Duodenal mucosa (tissue), 2 donors: ENCODE results near the gene CRHBP.

Experiments used
- H3K27ac ChIP-seq: one replicate; pipeline ENCODE4 v1.7.0; 2013; ENCODE audit warnings: low read depth, low read length
- H3K27me3 ChIP-seq, 2 donors: one replicate each; pipeline ENCODE4 v1.7.0; 2013; ENCODE audit warnings: low read length in 2 of 2, control low read depth in 1 of 2; ENCODE audit not compliant: insufficient read depth in 2 of 2, control insufficient read depth in 1 of 2
- H3K36me3 ChIP-seq, 2 donors: one replicate each; pipeline ENCODE4 v1.7.0; 2013; ENCODE audit warnings: low read length in 2 of 2, control low read depth in 1 of 2; ENCODE audit not compliant: insufficient read depth in 2 of 2, control insufficient read depth in 1 of 2
- H3K4me1 ChIP-seq, 2 donors: one replicate each; pipeline ENCODE4 v1.7.0; 2013; ENCODE audit warnings: low read length in 2 of 2, control low read depth in 1 of 2; ENCODE audit not compliant: insufficient read depth in 2 of 2, control insufficient read depth in 1 of 2
- H3K4me3 ChIP-seq, 2 donors: one replicate each; pipeline ENCODE4 v1.7.0; 2013; ENCODE audit warnings: low read length in 2 of 2, low read depth in 1 of 2
- H3K9ac ChIP-seq, 2 donors: one replicate each; pipeline ENCODE4 v1.7.0; 2013; ENCODE audit warnings: low read length in 2 of 2, low read depth in 1 of 2
- H3K9me3 ChIP-seq, 2 donors: one replicate each; pipeline ENCODE4 v1.7.0; 2013; ENCODE audit warnings: low read length in 2 of 2, control low read depth in 1 of 2; ENCODE audit not compliant: control insufficient read depth in 1 of 2

The CRHBP gene

DNA sequence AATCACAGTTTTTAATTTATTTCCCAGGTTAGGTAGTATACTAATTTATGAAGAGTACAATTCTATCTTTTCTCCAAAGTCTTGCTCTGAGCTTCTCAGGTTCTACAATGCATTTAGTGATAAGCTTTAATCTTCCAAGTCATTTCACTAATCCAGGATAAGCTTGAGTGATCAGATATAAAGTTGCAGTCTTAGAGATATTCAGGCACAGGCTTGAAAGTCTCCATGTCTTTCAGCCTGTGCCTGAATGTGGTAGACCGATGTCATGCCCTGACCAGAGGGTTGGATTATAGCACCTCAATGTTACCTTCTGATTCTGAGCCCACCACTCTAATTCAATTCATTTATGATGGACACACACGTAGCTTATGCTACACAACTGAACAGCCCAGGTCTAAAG, 3.2 kb downstream of the CRHBP start:
- H3K9ac ChIP-seq, result no peak overlapping the region
- H3K36me3 ChIP-seq, result no peaks in the 10 kb centered on the region
- H3K9me3 ChIP-seq, result no peaks in the 10 kb centered on the region
- no peak overlapping the region for H3K27ac ChIP-seq
- peaks cover 14 to 35% of the 10 kb centered on the region in 2 donors for H3K27me3 ChIP-seq
- H3K4me1 ChIP-seq, result no peaks in the 10 kb centered on the region
- no peak overlapping the region for H3K4me3 ChIP-seq

DNA sequence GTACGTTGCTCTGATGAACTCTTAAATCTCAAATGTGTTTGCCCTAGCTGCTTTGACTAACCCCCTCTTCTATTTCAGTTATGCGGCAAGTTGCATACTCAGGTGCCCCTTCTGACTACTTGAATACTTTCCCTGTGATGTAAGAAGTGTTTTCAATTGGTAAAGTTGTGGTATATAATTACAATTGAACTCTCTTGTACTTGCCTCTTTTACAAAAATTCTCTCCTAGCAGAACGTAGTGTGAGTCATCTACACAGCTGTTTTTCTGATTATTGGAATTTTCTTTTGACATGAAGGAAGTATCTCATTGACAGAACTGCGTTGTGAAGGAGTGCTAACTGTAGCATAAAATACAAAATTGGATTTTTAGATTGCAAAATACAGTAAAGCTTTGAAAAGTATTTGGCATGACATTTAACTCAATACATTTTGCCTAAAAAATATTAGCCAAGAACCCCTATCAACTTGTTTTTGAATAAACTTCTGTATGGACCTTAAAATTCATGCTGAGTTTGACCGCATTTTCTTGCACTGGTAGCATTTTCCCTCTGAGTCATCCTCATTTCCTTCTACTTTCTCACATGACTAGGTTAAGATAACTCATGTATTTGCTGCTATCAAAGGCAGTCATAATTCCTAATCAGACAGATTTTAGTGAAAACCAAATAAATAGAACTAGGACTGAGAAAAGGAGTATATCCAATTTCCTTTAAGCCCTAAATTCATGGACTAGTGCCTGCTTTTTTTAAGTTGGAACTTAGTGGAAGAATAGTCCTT, 6.3 kb downstream of the CRHBP start:
- no peak overlapping the region for H3K4me3 ChIP-seq
- H3K27me3 ChIP-seq, result peaks cover 5 to 11% of the 10 kb centered on the region in 2 donors
- H3K9me3 ChIP-seq, result no peaks in the 10 kb centered on the region
- H3K9ac ChIP-seq, result no peak overlapping the region
- H3K27ac ChIP-seq, result no peak overlapping the region
- H3K36me3 ChIP-seq, result no peaks in the 10 kb centered on the region
- no peaks in the 10 kb centered on the region for H3K4me1 ChIP-seq

DNA sequence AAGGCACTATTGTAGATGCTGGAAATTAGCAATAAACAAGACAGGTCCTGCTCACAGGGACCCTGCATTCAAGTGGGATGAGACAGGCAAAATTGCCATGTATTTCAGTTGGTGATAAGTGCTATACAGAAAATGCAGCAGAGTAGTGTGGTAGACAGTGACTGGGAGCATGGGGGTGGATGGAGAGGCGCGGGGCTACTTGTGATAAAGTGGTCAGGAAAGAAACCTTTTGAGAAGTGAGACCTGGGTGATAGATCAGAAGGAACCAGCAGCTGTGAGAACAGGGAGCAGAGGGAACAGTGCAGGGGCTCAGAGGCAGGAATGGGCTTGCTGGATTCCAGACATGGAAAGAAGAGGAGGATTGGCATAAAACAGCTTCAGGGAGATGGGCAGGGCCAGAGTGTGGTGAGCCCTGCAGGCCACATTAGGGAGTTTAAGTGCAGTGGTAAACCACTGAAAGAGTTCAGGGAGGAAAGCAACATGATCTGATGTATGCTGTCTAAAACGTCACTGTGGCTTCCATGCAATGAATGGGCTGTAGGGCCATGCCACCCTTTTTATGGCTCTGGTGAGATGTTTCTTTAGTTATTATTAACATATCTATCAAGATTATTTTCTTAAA, 7.3 kb downstream of the CRHBP start:
- Histone ChIP-seq H3K9me3 (no peaks in the 10 kb centered on the region), H3K9ac (no peak overlapping the region), H3K4me3 (no peak overlapping the region), H3K27ac (no peak overlapping the region), H3K36me3 (no peaks in the 10 kb centered on the region), H3K27me3 (peaks cover 0 to 3% of the 10 kb centered on the region in 2 donors), H3K4me1 (no peaks in the 10 kb centered on the region)

DNA sequence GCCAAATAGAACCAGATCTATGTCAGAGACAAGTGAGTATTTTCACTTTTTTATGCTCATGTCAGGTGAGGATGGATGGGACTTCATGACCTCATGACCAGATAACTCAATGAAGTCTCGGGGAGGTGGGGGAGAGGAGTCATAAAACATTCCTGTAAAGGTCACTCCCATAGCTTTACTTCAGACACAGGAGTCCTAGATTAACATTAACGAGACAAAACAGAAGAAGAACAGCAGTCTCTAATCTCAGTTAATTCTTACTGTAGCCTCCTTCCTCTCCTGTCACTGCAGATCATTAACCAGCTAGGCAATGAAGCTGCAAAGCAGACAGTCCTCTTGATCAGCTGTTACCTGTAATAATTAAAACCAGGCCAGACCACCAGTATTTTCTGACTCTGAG, 11.2 kb downstream of the CRHBP start:
- Histone ChIP-seq H3K4me1 (no peaks in the 10 kb centered on the region), H3K27ac (no peak overlapping the region), H3K4me3 (no peak overlapping the region), H3K9ac (no peak overlapping the region), H3K9me3 (no peaks in the 10 kb centered on the region), H3K27me3 (no peaks in the 10 kb centered on the region), H3K36me3 (no peaks in the 10 kb centered on the region)

DNA sequence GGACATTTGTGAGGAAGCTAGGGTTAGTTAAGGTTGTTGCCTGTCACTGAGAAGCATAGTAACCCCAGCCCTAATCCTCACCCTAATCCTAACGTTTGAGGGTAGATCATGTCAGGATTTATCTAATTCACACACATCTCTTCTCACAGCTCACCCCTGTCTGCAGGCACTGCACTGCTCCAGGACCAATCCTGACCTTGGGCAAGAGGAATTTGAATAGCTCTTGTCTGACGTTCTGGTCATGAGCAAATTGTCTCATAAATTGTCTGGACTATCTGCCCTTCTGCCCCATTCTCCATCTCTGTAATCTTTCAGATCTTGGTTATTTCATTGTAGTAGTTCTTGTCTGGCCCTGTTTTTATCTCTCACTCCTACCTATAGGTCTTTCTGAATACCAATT, 18.7 kb downstream of the CRHBP start:
- H3K36me3 ChIP-seq, result no peaks in the 10 kb centered on the region
- no peak overlapping the region for H3K27ac ChIP-seq
- no peaks in the 10 kb centered on the region for H3K9me3 ChIP-seq
- no peaks in the 10 kb centered on the region for H3K27me3 ChIP-seq
- H3K4me3 ChIP-seq, result no peak overlapping the region
- H3K4me1 ChIP-seq, result no peaks in the 10 kb centered on the region
- H3K9ac ChIP-seq, result no peak overlapping the region

DNA sequence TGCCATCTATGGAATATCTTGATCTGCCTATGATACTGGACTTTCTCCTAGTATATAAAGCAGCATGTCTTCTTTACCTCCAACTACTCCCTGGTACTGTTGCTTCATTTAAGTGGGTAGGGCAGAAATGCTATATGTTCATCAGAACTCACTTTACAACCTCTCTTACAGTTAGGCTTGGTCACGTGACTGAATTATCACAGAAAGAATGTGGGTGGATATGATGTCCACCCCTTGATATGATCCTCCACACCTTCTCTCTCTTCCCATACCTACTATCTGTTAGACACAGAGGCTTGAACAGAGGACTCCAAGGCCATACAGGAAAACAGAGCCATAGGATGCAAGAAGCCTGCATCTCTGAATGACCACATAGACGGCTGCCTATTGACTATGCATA, 19.8 kb downstream of the CRHBP start:
- Histone ChIP-seq H3K4me3 (no peak overlapping the region), H3K27me3 (no peaks in the 10 kb centered on the region), H3K9ac (no peak overlapping the region), H3K4me1 (no peaks in the 10 kb centered on the region), H3K9me3 (no peaks in the 10 kb centered on the region), H3K36me3 (no peaks in the 10 kb centered on the region), H3K27ac (no peak overlapping the region)

DNA sequence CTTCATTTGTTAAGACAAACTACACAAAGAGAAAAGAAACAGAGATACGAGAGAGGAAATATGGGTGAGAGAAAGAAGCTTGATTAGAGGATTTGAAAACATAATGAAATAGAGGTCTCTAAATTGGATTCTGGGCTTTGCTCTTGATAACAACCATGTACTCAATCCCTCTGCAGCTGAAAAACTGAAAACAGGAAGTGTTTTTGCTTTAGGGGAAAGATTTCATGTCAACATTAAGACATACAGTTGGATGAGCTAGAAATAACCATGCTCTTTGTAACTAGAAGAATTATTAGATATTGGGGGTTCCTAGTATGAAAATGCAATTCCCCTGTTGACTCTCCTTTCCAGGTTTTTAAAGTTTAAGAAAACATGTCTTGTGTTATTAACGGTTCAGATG, 21.9 kb downstream of the CRHBP start:
- Histone ChIP-seq H3K27ac (no peak overlapping the region), H3K27me3 (no peaks in the 10 kb centered on the region), H3K4me3 (no peak overlapping the region), H3K36me3 (no peaks in the 10 kb centered on the region), H3K9me3 (no peaks in the 10 kb centered on the region), H3K9ac (no peak overlapping the region), H3K4me1 (no peaks in the 10 kb centered on the region)

DNA sequence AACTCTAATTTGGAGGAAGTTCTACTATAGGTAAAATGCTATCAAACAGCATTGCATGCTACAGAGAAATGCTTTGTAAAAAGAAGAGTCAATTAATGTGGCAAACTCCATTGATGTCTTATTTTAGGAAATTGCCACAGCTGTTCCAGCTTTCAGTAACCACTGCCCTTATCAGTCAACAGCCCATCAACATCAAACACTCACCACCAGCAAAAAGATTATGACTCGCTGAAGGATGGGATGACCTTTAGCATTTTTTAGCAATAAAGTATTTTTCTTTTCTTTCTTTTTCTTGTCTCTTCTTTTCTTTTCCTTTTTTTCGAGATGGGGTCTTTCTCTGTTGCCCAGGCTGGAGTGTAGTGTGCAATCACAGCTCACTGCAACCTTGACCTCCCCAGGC, 26.0 kb downstream of the CRHBP start:
- no peak overlapping the region for H3K27ac ChIP-seq
- H3K9me3 ChIP-seq, result no peaks in the 10 kb centered on the region
- H3K36me3 ChIP-seq, result no peaks in the 10 kb centered on the region
- no peaks in the 10 kb centered on the region for H3K4me1 ChIP-seq
- H3K9ac ChIP-seq, result no peak overlapping the region
- no peak overlapping the region for H3K4me3 ChIP-seq
- no peaks in the 10 kb centered on the region for H3K27me3 ChIP-seq

DNA sequence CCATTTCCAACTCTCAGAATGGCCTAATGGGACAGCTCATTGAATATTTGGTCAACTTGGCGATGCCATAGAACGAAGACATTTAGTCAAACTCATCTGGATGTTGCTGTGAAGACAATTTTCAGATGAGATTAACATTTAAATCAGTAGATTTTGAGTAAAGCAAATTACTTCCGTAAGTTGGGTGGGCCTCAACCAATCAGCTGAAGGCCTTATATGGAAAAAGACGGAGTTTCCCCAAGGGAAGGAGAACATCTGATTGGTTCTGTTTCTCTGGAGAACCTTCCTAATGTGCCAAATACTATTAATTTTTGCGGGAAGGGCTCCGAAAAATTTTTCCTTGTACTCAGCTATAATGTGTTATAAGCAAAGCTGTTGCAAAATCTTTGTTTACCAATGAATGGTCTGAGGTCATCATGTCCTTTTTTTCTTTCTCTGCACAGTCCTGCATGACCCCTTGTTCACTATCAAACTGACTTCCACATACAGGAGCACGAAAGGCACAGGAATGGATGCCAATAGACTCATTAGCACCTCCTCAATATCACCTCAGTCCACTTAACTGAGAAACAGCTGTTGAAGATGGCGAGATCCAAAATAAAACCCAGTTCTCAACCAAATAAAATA, 27.8 kb downstream of the CRHBP start:
- Histone ChIP-seq H3K4me1 (no peaks in the 10 kb centered on the region), H3K27ac (no peak overlapping the region), H3K4me3 (no peak overlapping the region), H3K27me3 (no peaks in the 10 kb centered on the region), H3K9me3 (no peaks in the 10 kb centered on the region), H3K36me3 (no peaks in the 10 kb centered on the region), H3K9ac (no peak overlapping the region)

DNA sequence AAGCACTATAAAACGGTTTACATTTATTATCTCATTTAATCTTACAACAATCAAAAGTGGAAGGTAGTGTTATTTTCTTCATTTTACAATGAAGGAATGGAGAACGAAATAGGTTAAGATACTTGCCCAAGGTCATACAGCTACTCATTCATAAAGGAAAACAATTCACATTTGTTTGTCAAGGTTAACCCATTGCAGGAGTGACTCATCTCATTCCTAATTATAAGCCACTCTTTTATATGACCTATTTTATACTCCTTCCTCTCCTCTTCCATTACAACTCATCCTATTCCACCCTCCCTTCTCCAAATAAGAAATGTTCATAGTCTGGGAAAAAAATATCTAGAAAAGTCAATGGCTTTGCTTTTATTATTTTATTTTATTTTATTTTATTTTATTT, 29.6 kb downstream of the CRHBP start:
- no peaks in the 10 kb centered on the region for H3K4me1 ChIP-seq
- no peak overlapping the region for H3K4me3 ChIP-seq
- H3K27ac ChIP-seq, result no peak overlapping the region
- no peaks in the 10 kb centered on the region for H3K9me3 ChIP-seq
- H3K27me3 ChIP-seq, result no peaks in the 10 kb centered on the region
- H3K36me3 ChIP-seq, result no peaks in the 10 kb centered on the region
- H3K9ac ChIP-seq, result no peak overlapping the region
